Activated CD8-positive, alpha-beta memory T cell treated with anti-CD3 and anti-CD28 coated beads for 36 hours (primary cell): ENCODE results near the gene PPP1R13B. TPM values are rescaled to one million over a fixed set of nuclear protein-coding genes. Genes with fewer than 3 reads are reported as not detected.

Experiments used
- CTCF ChIA-PET: fragments of 350-600 bp; sonication (Branson Sonifier 250); formaldehyde crosslinking; loops from one replicate; lab custom pipeline; 2021; ENCODE audit warnings: antibody characterized with exemption; lab: Charles Lee
- POLR2A ChIA-PET: fragments of 350-600 bp; sonication (Branson Sonifier 250); formaldehyde crosslinking; loops from one replicate; lab custom pipeline; 2021; ENCODE audit warnings: antibody characterized with exemption; lab: Charles Lee
- total RNA-seq, 2 experiments: library from RNA; stranded (reverse); gene quantifications; one replicate each; pipeline ENCODE4 v1.2.3, GENCODE V29; 2021

The PPP1R13B gene
- total RNA-seq, 2 experiments from 2014 or later: 12.4 to 12.7 TPM

DNA sequence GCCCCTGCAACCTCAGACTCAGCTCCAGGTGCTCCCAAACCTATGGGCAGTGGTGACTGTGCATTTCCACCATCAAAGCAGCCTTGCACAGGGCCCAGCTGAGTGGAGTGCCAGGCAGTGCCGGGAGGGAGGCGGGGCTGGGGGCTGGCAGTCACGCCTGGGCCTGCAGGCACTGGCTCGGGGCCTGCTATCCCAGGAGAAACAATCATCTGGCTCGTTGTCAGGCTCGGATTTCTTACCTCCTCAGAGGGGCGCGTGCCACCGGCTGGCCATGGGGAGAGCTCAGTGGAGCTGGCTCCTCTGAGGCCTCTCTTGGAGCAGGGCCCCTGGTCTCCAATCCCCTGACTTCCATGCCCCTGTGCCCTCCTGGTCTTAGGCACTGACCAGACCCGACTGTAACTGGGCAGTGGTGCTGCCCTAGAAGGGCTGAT lies 20.2 kb upstream of the PPP1R13B start:
- POLR2A ChIA-PET: no interaction called here

DNA sequence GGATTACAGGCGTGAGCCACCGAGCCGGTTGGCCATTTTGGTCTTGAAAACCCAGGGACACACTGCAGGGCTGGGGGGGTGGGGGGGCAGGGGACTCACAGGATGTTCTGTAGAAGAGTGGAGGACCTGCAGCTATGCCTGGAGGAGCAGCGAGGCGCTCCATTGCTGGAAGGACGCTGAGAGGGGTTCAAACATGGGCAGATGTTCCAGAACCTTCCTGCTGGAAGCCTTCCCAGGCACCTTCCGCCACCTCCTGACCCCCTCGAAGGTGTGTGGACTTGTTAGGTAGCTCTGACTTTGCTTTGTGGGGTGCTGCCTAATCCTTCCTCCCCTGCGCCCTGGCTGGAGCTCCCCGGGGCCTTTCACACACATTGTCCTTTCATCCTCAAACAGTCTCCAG lies 19.6 kb upstream of the PPP1R13B start:
- POLR2A ChIA-PET: no interaction called here
- CTCF ChIA-PET: no interaction called here

More for the DNA sequence above, 20.2 kb upstream of the PPP1R13B start:
- CTCF ChIA-PET: no interaction called here

DNA sequence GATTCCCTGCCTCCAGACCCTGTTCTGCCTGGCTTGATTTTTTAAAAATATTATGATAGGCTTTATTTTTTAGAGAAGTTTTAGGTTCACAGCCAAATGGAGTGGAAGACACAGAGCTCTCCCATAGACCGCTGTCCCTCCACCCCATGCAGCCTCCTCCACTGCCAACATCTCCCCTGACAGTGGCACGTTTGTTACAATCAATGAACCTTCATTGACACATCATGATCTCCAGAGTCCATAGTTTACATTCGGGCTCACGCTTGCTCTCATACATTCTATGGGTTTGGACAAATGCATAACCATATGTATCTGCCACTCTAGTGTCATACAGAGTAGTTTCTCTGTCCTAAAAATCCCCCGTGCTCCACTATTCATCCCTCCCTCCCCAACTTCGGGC lies 15.9 kb upstream of the PPP1R13B start:
- CTCF ChIA-PET: no interaction called here
- POLR2A ChIA-PET: no interaction called here

- CTCF ChIA-PET: no interaction called here
- POLR2A ChIA-PET: no interaction called here
Measured at GRCh38 chr14:103862393-103862782, 15.0 kb upstream of the PPP1R13B start.

DNA sequence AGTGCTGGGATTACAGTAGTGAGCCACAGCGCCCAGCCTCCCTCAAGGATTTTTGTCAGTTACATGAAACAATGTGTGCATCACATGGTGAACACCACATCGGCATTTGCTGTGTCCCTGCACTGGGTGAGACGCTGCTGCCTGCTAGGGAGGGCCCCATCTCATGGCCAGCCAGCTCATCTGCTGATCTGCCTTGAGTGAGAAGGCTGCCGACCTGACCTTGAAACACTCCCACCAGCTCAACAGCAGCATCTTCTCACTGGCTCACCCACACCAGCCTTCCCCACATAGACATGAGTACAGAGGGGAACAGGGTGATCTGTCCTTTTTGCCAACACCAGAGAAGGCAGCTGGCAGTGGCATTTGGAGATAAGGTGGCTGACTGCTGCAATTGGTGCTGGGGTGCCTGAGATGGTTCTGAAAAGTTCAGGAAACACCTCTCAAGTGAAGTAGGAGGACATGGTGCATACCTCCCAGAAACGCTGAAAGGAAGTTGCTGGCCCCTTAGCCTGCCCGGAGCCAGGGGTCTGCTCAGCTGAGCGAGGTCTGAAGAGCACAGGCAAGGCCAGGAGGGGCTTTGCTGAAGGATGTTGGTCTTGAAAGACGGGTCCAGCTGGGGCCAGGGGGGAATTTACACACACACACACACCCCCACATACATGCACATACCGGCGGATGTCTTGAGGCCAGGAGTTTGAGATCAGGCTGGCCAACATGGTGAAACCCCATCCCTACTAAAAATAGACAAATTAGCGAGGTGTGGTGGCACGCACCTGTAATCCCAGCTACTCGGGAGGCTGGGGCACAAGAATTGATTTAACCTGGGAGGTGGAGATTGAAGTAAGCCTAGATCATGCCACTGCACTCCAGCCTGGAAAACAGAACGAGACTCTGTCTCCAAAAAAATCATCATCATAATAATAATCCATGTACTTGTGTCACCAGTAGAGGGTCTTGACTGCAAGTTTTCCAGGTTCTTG lies 14.3 kb upstream of the PPP1R13B start:
- POLR2A ChIA-PET: no interaction called here
- CTCF ChIA-PET: no interaction called here

- ChIA-PET CTCF (no interaction called here), POLR2A (no interaction called here)
Measured at GRCh38 chr14:103859416-103860202, 12.2 kb upstream of the PPP1R13B start.

- POLR2A ChIA-PET: no interaction called here
- CTCF ChIA-PET: no interaction called here
Measured at GRCh38 chr14:103858063-103858781, 10.8 kb upstream of the PPP1R13B start.

DNA sequence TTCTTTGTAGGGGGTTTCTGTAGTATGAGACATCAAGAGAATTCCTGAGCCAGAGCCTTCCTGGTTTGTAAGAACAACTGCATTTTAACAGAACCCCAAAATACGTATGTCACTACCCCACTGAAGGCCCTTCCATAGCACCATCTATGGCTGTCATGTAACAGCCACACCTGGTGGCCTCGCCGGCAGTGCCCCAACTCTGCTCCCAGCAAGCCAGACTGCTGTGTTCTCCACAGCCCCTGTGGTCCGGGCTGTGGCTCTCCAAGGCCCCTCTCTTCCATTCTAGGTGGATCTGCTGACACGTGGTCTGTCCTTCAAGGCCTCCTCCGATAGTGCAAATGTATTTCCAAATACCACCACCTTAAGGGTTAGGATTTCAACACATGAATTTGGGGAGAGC lies 9.9 kb upstream of the PPP1R13B start:
- POLR2A ChIA-PET: no interaction called here
- CTCF ChIA-PET: no interaction called here

DNA sequence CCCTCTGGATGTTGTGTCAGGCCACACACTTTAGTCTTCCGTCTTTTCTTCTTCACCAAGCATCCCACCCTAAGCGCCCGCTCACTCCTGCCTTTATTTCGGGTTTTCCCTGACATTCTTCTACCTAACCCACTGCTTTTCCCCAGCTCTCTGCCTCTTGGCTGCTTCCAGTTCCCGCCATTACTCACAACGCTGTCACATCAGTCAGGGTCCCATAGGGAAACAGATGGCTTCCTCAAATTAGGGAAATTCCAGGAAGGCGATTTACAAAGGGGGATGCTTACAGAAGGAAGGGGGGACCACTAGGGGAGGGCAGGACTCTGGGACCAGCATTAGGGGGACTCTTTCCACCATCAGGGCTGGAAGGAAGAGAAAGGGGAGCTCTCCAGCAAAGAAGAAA lies 9.2 kb upstream of the PPP1R13B start:
- ChIA-PET POLR2A (interaction anchor here (0.5 kb wide), 1 partner anchor 983 kb away, joined by 3 read pairs; no protein-coding TSS in a partner anchor), CTCF (interaction anchor here (0.6 kb wide), 1 partner anchor 250 kb away, joined by 3 read pairs; no protein-coding TSS in a partner anchor)

DNA sequence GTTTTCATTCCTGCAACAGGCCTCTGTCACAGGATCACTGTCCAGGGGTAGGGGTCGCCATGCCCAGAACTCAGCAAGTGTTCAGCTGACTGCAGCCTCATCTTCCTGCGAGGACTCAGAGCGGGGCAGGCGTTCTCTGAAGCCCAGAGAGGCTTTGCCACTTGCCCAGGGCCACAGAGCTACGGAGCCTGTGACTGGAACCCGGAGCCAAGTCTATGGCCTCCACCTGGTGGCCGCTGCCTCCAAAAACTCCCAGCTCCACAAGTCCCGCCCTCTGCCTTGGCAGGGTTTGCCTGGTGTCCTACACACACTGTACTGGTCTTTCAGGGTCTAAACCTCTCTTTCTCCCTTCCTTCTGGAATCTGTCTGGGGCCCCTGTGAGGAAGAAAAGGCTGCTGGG lies 8.7 kb upstream of the PPP1R13B start:
- ChIA-PET CTCF (interaction anchor here (0.6 kb wide), 1 partner anchor 249 kb away, joined by 3 read pairs; no protein-coding TSS in a partner anchor), POLR2A (interaction anchor here (0.5 kb wide), 1 partner anchor 982 kb away, joined by 3 read pairs; no protein-coding TSS in a partner anchor)

DNA sequence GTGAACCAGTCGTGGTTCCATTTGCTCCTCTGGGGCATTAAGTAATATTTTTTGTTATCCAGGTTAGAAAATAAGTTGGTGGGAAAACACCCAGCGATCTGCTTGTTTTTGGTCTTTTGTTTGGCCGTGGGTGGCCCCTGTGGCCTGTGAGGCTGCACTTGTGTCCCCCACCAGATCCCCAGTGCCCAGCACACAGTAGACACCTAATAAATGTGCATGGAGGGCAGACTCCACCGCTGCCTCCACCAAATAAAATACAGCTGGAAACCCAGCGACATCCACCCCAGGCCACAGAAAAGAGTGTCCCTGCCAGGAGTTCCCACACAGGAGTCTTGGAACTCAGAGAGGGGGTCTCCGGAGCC lies 8.3 kb upstream of the PPP1R13B start:
- ChIA-PET POLR2A (no interaction called here), CTCF (interaction anchor here (0.6 kb wide), 1 partner anchor 132 kb away, joined by 3 read pairs; no protein-coding TSS in a partner anchor)

DNA sequence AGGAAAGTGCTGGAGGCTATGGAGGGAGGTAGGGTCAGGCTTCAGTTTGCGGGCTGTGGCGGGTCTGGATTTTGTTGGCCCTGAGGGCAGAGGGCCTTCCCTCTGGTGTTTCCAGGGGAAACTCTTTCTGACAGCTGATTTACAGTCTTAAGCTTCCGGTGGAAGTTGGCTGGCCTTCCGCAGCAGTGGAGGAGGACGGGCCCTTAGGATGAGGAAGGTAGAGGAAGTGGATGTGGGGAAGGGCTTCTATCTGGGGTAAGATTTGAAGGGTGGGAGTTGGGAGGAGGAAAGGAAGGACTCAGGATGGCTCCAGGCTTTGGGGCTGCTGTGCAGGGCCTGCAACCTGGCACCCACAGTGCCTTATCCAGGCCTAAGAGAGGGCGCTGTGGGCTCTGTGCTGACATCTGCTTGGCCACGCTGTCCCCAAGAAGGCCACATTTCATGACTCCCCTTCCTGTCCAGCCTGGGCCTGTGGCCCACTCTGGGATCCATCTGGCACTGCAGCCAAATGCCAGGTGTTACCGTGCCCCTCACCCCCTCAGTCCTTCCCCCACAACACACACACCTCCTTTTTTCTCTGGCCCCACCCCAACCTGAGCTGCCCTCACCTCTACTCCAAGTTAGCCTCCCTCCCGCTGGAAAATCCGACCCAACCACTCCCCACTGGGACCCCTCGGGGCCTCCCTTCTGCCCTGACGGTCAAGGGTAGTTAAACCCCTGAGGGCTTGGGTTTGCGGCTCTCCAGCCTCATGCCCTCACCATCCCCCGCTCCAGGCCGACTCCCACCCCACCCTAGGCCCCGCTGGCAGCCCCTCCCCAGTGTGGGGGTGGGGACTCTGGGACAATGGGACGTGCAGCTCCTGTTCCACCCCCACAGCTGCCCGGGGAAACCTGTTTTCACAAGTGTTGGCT lies 7.7 kb upstream of the PPP1R13B start:
- ChIA-PET POLR2A (no interaction called here), CTCF (interaction anchor here (0.6 to 1.3 kb wide), 2 partner anchors 46 to 132 kb away, joined by 3 to 4 read pairs; no protein-coding TSS in a partner anchor)

- ChIA-PET POLR2A (no interaction called here), CTCF (interaction anchor here (1.3 kb wide), 1 partner anchor 47 kb away, joined by 4 read pairs; no protein-coding TSS in a partner anchor)
Measured at GRCh38 chr14:103854017-103854808, 6.8 kb upstream of the PPP1R13B start.

DNA sequence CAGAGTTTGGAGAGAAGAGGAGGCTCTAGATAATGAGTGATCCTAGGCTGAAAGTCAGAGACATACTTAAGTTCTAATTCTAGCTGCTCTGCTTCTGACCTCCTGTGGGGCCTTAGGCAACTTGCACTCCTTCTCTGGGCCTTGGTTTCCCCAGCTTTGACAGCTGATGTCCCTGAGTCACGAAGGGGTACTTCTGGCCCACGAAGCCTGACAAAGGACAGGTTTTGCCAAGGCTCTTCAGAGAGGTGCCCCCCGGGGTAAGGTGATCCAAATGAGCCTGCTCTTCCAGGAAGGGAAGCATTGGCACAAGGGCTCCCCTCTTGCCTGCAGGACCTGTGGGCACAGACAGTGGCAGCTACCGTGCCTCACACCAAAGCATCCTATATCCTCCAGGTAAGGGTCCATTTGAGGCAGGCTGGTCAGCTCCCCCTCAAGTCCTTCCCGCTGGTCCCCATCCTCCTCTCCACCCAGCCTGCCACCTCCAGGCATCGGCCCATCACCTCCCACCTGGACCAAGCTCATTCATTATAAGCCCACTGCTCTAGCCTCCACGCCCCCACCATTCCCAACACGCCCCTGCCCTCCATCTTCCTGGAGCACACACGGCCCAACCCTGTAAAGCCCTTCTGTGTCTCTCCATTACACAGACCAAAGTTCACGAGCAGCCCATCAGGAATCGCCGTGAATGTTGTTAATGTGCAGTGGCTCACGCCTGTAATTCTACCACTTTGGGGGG lies 1.9 kb upstream of the PPP1R13B start:
- ChIA-PET CTCF (no interaction called here), POLR2A (no interaction called here)

DNA sequence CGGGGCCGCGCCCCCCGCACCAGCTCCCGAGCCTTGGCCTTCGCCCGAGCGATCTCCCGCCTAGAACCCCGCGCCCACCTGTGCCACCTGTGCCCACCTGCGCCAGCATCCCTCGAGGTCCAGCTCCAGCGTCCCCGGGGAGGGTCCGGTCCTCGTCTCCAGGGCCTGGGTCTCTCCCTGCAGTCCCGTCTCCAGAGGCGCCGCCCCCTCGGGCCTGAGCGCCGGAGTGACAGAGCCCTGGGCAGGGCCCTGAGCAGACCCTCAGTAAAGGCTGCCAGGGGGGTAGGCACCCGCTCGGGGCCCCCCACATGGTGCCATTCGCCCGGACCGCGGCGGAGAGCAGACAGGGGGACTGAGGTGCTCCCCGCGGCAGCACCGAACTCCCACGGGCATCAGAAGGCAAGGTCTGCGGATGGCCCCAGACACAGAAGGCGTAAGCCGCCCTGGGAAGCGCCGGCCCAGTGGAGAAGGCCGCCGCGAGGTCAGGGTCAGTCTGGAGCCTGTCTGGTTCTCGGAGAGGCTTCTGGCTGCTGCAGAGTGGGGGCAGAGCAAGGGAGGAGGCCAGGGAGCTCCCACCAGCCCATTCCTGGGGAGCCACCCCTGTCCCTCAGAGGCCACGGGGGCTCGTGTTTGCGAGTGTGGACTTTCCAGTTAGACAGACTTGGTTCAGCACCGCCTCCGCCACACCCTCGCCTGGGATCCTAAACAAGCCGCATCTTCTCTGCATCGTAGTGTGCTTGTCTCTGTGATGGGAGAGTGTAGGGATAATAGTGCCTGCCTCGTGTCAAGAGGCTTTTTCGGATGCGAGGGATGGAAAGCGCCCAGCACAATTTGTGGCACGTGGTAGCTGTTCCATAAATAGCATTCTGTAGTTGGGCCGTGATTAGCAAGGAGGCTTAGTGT lies 1.1 kb upstream of the PPP1R13B start:
- CTCF ChIA-PET: interaction anchor here (0.9 kb wide), 1 partner anchor 377 kb away, joined by 3 read pairs; no protein-coding TSS in a partner anchor
- POLR2A ChIA-PET: no interaction called here
